HEK293T (cell line): ENCODE results near the gene MFSD2A.

Experiments
- FOXM1 ChIP-seq: fragments of 450-650 bp; IDR thresholded peaks from 2 replicates; pipeline ENCODE4 v1.6.1; 2017; ENCODE audit warnings: mild to moderate bottlenecking, borderline replicate concordance
- LEF1 ChIP-seq: fragments of 450-650 bp; IDR thresholded peaks from 2 replicates; pipeline ENCODE4 v1.6.1; 2017; ENCODE audit warnings: mild to moderate bottlenecking, borderline replicate concordance
- SP1 ChIP-seq: fragments of 450-650 bp; IDR thresholded peaks from 2 replicates; pipeline ENCODE4 v1.6.1; 2017
- SUZ12 ChIP-seq: fragments of 450-650 bp; IDR thresholded peaks from 2 replicates; pipeline ENCODE4 v1.6.1; 2016; ENCODE audit warnings: mild to moderate bottlenecking
- TARDBP ChIP-seq: fragments of 450-650 bp; IDR thresholded peaks from 2 replicates; pipeline ENCODE4 v1.6.1; 2016

- TF ChIP-seq SP1 (no peak), LEF1 (no peak), SUZ12 (no peak), TARDBP (no peak), FOXM1 (no peak)
Observed at GRCh38 chr1:39907528-39908453, 47.2 kb upstream of the MFSD2A start.
